K562 (cell line): ENCODE results near the gene GTSE1.

ENCODE experiments used
- CEBPG ChIP-seq, 3 experiments: fragments of 200-800 bp in 1 of 3; sonication (Bioruptor generic) in 1 of 3; sonication (generic) in 1 of 3; formaldehyde crosslinking in 1 of 3; IDR thresholded peaks in 2 of 3; conservative IDR thresholded peaks in 1 of 3; 2 replicates each; pipeline versions ENCODE4 v1.6.1 to v1.8.0; 2016 to 2022; ENCODE audit warnings: missing compliant biosample characterization in 2 of 3, missing genetic modification characterization in 2 of 3, mild to moderate bottlenecking in 1 of 3, missing genetic modification reagents in 1 of 3
- ZBTB7A ChIP-seq: IDR thresholded peaks from 2 replicates; pipeline ENCODE4 v1.6.1; 2011; ENCODE audit warnings: low read depth, mild to moderate bottlenecking, low read length, moderate library complexity, borderline replicate concordance; ENCODE audit not compliant: control insufficient read depth
- TF ChIP-seq, protein P1 (sequence below): sonication (generic); formaldehyde crosslinking; IDR thresholded peaks from 2 replicates; pipeline ENCODE4 v1.8.1; 2023; ENCODE audit warnings: mild to moderate bottlenecking, missing genetic modification reagents, moderate library complexity
- TF ChIP-seq, protein P2 (sequence below), 3 experiments: IDR thresholded peaks in 2 of 3; conservative IDR thresholded peaks in 1 of 3; 2 replicates each; pipeline ENCODE4 v1.5.1; 2011 to 2012; ENCODE audit warnings: low read length in 3 of 3, mild to moderate bottlenecking in 3 of 3, control low read depth in 2 of 3, improper control_type of control experiment in 1 of 3, inconsistent platforms in 1 of 3, low read depth in 1 of 3, mixed read lengths in 1 of 3, moderate library complexity in 1 of 3; ENCODE audit not compliant: insufficient read depth in 2 of 3

GRCh38 chr22:46290121-46290842, 6.4 kb upstream of the GTSE1 start:
- no peak for TF ChIP-seq CEBPG (CRISPR knock-in tag; IDR thresholded peaks at IDR 0.05)
- TF ChIP-seq CEBPG (tag; conservative IDR thresholded peaks at IDR 0.05 in 1 of 2, IDR thresholded peaks at IDR 0.05 in 1 of 2) = no peak
- no peak for TF ChIP-seq ZBTB7A
- TF ChIP-seq, protein P1, sequence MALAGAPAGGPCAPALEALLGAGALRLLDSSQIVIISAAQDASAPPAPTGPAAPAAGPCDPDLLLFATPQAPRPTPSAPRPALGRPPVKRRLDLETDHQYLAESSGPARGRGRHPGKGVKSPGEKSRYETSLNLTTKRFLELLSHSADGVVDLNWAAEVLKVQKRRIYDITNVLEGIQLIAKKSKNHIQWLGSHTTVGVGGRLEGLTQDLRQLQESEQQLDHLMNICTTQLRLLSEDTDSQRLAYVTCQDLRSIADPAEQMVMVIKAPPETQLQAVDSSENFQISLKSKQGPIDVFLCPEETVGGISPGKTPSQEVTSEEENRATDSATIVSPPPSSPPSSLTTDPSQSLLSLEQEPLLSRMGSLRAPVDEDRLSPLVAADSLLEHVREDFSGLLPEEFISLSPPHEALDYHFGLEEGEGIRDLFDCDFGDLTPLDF (CRISPR knock-in tag) = no peak
- TF ChIP-seq, protein P2, sequence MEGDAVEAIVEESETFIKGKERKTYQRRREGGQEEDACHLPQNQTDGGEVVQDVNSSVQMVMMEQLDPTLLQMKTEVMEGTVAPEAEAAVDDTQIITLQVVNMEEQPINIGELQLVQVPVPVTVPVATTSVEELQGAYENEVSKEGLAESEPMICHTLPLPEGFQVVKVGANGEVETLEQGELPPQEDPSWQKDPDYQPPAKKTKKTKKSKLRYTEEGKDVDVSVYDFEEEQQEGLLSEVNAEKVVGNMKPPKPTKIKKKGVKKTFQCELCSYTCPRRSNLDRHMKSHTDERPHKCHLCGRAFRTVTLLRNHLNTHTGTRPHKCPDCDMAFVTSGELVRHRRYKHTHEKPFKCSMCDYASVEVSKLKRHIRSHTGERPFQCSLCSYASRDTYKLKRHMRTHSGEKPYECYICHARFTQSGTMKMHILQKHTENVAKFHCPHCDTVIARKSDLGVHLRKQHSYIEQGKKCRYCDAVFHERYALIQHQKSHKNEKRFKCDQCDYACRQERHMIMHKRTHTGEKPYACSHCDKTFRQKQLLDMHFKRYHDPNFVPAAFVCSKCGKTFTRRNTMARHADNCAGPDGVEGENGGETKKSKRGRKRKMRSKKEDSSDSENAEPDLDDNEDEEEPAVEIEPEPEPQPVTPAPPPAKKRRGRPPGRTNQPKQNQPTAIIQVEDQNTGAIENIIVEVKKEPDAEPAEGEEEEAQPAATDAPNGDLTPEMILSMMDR (IDR thresholded peaks at IDR 0.05 in 2 of 3, conservative IDR thresholded peaks at IDR 0.05 in 1 of 3; ENCODE audit: insufficient read depth in 2 of 3, low read depth in 1 of 3, low read length in 3 of 3) = no peak
